Stomach (tissue), 9 donors: ENCODE measurements around the gene ELP4. TPM values are rescaled to one million over a fixed set of nuclear protein-coding genes. Genes with fewer than 3 reads are reported as not detected.
A peak's percentile ranks its signal among the peaks of the same experiment; 100 is the strongest.
"Not testable (repeated sequence)": the region's sequence is repeated elsewhere in the genome, so short reads cannot be mapped to it uniquely, and the experiment has no call there.

Experiments
- DNase-seq, 2 donors: peaks; one replicate each; pipeline versions ENCODE4 v3.0.0 to v3.0.0-alpha.2; 2013 to 2019
- H3K27ac ChIP-seq, 5 donors: fragments of 200-600 bp in 4 of 5; sonication (generic) in 4 of 5; one replicate each; pipeline ENCODE4 v1.5.1; 2013 to 2019; ENCODE audit warnings: mild to moderate bottlenecking in 1 of 5, moderate library complexity in 1 of 5
- H3K27me3 ChIP-seq, 3 donors: fragments of 200-600 bp; sonication (generic); one replicate each; pipeline ENCODE4 v1.5.1; 2017 to 2019; ENCODE audit warnings: mixed run types in 1 of 3
- H3K36me3 ChIP-seq, 4 donors: fragments of 200-600 bp; sonication (generic); 1 replicate in 3 of 4; 2 replicates in 1 of 4; pipeline ENCODE4 v1.5.1; 2016 to 2019
- H3K4me1 ChIP-seq, 4 donors: fragments of 200-600 bp; sonication (generic); one replicate each; pipeline ENCODE4 v1.5.1; 2016 to 2019
- H3K4me3 ChIP-seq, 4 donors: fragments of 200-600 bp; sonication (generic) in 3 of 4; one replicate each; pipeline ENCODE4 v1.5.1; 2016 to 2019; ENCODE audit warnings: mild to moderate bottlenecking in 1 of 4
- H3K9me3 ChIP-seq, 4 donors: fragments of 200-600 bp; sonication (generic); one replicate each; pipeline ENCODE4 v1.5.1; 2016 to 2019
- EP300 ChIP-seq: sonication (generic); formaldehyde crosslinking; IDR thresholded peaks from one replicate; pipeline ENCODE4 v1.6.1; 2017; ENCODE audit warnings: antibody characterized with exemption
- POLR2A ChIP-seq, 4 donors: fragments of 450-650 bp; IDR thresholded peaks; one replicate each; pipeline ENCODE4 v1.6.1; 2016; ENCODE audit warnings: antibody characterized with exemption in 4 of 4, control low read depth in 2 of 4, mild to moderate bottlenecking in 1 of 4, moderate library complexity in 1 of 4
- POLR2AphosphoS5 ChIP-seq, 3 donors: sonication (generic); formaldehyde crosslinking; IDR thresholded peaks; one replicate each; pipeline ENCODE4 v1.6.1; 2016; ENCODE audit warnings: antibody characterized with exemption in 3 of 3
- WGBS, 5 donors: extraction: QIAGEN DNeasy Blood & Tissue Kit in 3 of 5; methylation state at CpG; one replicate each; pipeline versions ENCODE4 v1.1.5 to v1.1.7; 2013 to 2018; 5-methylcytosine and 5-hydroxymethylcytosine counted together
- intact Hi-C: fragments of 100-400 bp; cut with DNase I; formaldehyde crosslinking; loops from one replicate; pipeline ENCODE4 v1.15.1; 2023; ENCODE audit warnings: low total_unique reads
- polyA plus RNA-seq, 3 donors: library from polyadenylated mRNA; stranded (reverse); fragments of 200-250 nt; gene quantifications; one replicate each; pipeline ENCODE4 v1.2.3, GENCODE V29; 2013
- total RNA-seq, 5 donors: library from RNA; depleted of rRNA; stranded (reverse); fragments of >200 nt; gene quantifications; one replicate each; pipeline versions ENCODE4 v1.1.0 to v1.2.3, GENCODE V29; 2014 to 2016
- TF ChIP-seq, protein P1 (sequence below), 7 experiments: fragments of 450-650 bp in 4 of 7; fragments of 200-600 bp in 3 of 7; sonication (generic) in 3 of 7; IDR thresholded peaks; one replicate each; pipeline ENCODE4 v1.5.1; 2016 to 2019; ENCODE audit warnings: antibody characterized with exemption in 7 of 7, control low read depth in 2 of 7, mild to moderate bottlenecking in 1 of 7
- donor health status: healthy with polysubstance abuse.
- donor health status: Bipolar disorder and iron deficiency.
- donor health status: healthy.

The ELP4 gene
- total and polyA plus RNA-seq, 8 donors = 8.3 to 70.0 (median 20.9) TPM

DNA sequence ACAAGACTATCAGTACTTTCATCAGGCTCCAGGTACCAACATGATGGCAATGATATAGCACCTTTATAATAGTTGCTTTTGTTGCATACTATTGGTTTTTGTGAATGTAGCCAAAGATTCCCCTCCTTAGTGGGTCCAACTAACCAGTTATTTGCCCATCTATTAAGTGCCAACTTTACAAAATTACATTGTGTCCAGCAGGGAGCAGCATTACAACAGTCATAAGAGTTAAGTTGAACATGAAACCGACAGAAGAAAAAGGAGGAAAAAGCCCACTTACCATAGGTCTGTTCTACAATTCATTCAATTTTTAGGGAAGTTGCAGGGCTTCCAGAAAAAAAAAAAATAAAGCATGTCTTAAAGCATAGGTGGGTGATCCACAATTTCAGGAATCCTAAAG lies 21.7 kb upstream of the ELP4 start:
- Histone ChIP-seq H3K27ac (no peak overlapping the region), H3K36me3 (peaks cover 0 to 4% (median 0%) of the 10 kb centered on the region in 4 donors), H3K4me1 (peaks cover 0 to 11% (median 3%) of the 10 kb centered on the region in 4 donors), H3K9me3 (no peaks in the 10 kb centered on the region), H3K27me3 (no peaks in the 10 kb centered on the region), H3K4me3 (no peak overlapping the region)
- WGBS, 5 donors = 13 to 35% (median 19%) methylated on average over 1 of the region's 1 CpG
- peak in 1 of 2 donors; percentile 67 for DNase-seq
- intact Hi-C loops = no loop called here
- TF ChIP-seq, protein P1, sequence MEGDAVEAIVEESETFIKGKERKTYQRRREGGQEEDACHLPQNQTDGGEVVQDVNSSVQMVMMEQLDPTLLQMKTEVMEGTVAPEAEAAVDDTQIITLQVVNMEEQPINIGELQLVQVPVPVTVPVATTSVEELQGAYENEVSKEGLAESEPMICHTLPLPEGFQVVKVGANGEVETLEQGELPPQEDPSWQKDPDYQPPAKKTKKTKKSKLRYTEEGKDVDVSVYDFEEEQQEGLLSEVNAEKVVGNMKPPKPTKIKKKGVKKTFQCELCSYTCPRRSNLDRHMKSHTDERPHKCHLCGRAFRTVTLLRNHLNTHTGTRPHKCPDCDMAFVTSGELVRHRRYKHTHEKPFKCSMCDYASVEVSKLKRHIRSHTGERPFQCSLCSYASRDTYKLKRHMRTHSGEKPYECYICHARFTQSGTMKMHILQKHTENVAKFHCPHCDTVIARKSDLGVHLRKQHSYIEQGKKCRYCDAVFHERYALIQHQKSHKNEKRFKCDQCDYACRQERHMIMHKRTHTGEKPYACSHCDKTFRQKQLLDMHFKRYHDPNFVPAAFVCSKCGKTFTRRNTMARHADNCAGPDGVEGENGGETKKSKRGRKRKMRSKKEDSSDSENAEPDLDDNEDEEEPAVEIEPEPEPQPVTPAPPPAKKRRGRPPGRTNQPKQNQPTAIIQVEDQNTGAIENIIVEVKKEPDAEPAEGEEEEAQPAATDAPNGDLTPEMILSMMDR (IDR thresholded peaks at IDR 0.05) = peak in 4 of 7 experiments; percentile 14 to 41 (median 36)
- no peak for TF ChIP-seq POLR2AphosphoS5 (IDR thresholded peaks at IDR 0.05)

DNA sequence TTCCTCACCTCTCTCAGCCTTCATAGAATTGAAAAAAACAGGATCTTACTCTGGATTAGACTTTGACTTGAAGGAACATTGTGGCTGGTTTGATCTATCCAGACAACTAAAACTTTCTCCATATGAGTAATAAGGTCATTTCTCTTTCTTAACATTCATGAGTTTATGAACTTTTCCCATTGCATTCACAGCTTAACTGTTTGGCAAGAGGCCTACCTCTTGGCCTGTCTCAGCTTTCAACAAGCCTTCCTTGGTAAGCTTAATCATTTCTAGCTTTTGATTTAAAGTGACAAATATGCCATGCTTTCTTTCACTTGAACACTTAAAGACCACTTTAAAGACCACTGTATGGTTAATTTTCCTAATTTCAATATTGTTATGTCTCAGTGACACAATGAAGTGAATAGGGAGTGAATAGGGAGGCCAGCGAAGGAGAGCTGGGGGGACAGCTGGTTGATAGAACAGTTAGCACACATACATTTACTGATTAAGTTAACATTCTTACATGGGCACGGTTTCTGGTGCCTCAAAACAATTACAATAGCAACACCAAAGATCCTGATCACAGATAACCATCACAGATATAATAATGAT lies 17.1 kb upstream of the ELP4 start:
- H3K27me3 ChIP-seq = no peaks in the 10 kb centered on the region
- H3K4me3 ChIP-seq = no peak overlapping the region
- H3K4me1 ChIP-seq = peaks cover 0 to 11% (median 3%) of the 10 kb centered on the region in 4 donors
- H3K27ac ChIP-seq = no peak overlapping the region
- TF ChIP-seq, protein P1 (IDR thresholded peaks at IDR 0.05) = no peak
- TF ChIP-seq POLR2A (IDR thresholded peaks at IDR 0.05) = no peak
- TF ChIP-seq EP300 = no peak
- TF ChIP-seq POLR2AphosphoS5 (IDR thresholded peaks at IDR 0.05) = no peak
- H3K9me3 ChIP-seq = no peaks in the 10 kb centered on the region
- H3K36me3 ChIP-seq = peaks cover 0 to 11% (median 2%) of the 10 kb centered on the region in 4 donors
- DNase-seq = no peak
- WGBS, 5 donors = 61 to 82% (median 63%) methylated on average over 2 of the region's 2 CpGs
- intact Hi-C loops = no loop called here

DNA sequence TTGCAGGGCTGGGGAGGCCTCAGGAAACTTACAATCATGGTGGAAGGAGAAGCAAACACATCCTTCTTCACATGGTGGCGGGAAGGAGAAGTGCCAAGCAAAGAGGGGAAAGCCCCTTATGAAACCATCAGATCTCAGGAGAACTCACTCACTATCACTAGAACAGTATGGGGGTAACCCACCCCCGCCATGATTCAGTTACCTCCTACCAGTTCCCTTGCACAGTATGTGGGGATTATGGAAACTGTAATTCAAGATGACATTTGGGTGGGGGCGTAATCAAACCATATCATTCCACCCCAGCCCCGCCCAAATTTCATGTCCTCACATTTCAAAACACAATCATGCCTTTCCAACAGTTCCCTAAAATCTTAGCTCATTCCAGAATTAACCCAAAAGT lies 16.3 kb upstream of the ELP4 start:
- intact Hi-C loops = no loop called here
- Histone ChIP-seq H3K9me3 (no peaks in the 10 kb centered on the region), H3K27me3 (no peaks in the 10 kb centered on the region), H3K27ac (no peak overlapping the region), H3K36me3 (peaks cover 0 to 11% (median 2%) of the 10 kb centered on the region in 4 donors), H3K4me3 (no peak overlapping the region), H3K4me1 (peaks cover 0 to 11% (median 3%) of the 10 kb centered on the region in 4 donors)
- 94 to 98% (median 95%) methylated on average over 4 of the region's 4 CpGs for WGBS, 5 donors
- TF ChIP-seq, protein P1 (IDR thresholded peaks at IDR 0.05) = no peak
- TF ChIP-seq POLR2A (IDR thresholded peaks at IDR 0.05) (no peak), EP300 (no peak), POLR2AphosphoS5 (IDR thresholded peaks at IDR 0.05) (no peak)
- no peak for DNase-seq

DNA sequence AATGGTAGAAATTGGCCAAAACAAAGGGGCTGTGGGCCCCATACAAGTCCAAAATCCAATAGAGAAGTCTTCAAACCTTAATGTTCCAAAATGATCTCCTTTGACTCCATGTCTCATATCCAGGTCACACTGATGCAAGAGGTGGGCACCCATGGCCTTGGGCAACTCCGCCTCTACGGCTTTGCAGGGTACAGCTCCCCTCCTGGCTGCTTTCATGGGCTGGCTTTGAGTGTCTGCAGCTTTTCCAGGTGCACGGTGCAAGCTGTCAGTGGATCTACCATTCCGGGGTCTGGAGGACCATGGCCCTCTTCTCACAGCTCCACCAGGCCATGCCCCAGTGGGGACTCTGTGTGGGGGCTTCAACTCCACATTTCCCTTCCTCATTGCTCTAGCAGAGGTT lies 15.8 kb upstream of the ELP4 start:
- DNase-seq, H3K27ac ChIP-seq, intact Hi-C loops, H3K4me3 ChIP-seq, H3K9me3 ChIP-seq, H3K27me3 ChIP-seq: not testable (repeated sequence)
- 95 to 100% (median 95%) methylated on average over 4 of the region's 4 CpGs for WGBS, 5 donors
- H3K36me3 ChIP-seq = peaks cover 0 to 11% (median 2%) of the 10 kb centered on the region in 4 donors
- peaks cover 0 to 11% (median 3%) of the 10 kb centered on the region in 4 donors for H3K4me1 ChIP-seq

DNA sequence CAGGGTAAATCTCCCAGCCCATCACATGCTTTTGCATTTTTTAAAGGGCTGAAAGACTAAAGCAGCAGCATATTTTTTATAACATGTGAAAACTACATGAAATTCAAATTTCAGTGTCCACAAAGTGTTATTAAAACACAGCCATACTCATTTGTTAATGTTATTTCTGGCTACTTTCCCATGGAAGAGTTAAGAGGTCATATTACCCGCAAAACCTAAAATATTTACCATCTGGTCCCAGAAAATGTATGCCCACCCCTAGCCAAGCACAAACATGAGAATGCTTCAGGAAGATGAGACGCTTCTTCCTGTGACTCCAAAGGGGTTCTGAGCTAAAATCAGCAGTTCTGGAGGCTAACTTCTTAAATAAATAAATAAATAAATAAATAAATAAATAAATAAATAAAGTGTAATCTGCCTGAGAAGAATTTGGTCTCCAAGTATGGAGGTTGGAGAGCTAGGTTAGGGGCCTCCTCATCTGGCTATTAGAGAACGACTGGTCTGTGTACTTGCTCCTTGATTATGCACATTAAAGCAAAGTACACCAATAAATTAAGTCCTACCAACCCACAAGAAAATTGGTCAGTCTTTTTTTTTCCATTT lies 9.9 kb upstream of the ELP4 start:
- peaks cover 0 to 9% (median 6%) of the 10 kb centered on the region in 4 donors for H3K36me3 ChIP-seq
- peaks cover 0 to 1% (median 0%) of the 10 kb centered on the region in 4 donors for H3K4me1 ChIP-seq
- no peak overlapping the region for H3K27ac ChIP-seq
- TF ChIP-seq POLR2A (IDR thresholded peaks at IDR 0.05) = no peak
- intact Hi-C loops = no loop called here
- no peak overlapping the region for H3K4me3 ChIP-seq
- no peak for DNase-seq
- no peaks in the 10 kb centered on the region for H3K27me3 ChIP-seq
- WGBS, 5 donors = 81 to 92% (median 87%) methylated on average over 3 of the region's 3 CpGs
- no peaks in the 10 kb centered on the region for H3K9me3 ChIP-seq
